Trophoblast cell (in vitro differentiated cells and primary cell): ENCODE results near the gene GALNT4.

Experiments
- DNase-seq, 2 donors: peaks; one replicate each; pipeline ENCODE4 v3.0.0-alpha.2; 2016
- H2AFZ ChIP-seq: 2 replicates; pipeline ENCODE4 v1.6.1; 2013; ENCODE audit warnings: low read length, moderate library complexity, mild to moderate bottlenecking; ENCODE audit not compliant: insufficient read depth, poor library complexity
- H2AK5ac ChIP-seq: 2 replicates; pipeline ENCODE4 v1.6.1; 2013; ENCODE audit warnings: mild to moderate bottlenecking, low read length
- H2BK120ac ChIP-seq: 2 replicates; pipeline ENCODE4 v1.6.1; 2013; ENCODE audit warnings: low read length, mild to moderate bottlenecking, moderate library complexity; ENCODE audit not compliant: insufficient read depth, poor library complexity
- H2BK12ac ChIP-seq: 2 replicates; pipeline ENCODE4 v1.6.1; 2013; ENCODE audit warnings: mild to moderate bottlenecking, low read length, moderate library complexity
- H2BK5ac ChIP-seq: 2 replicates; pipeline ENCODE4 v1.6.1; 2013; ENCODE audit warnings: low read length, low read depth, moderate library complexity, mild to moderate bottlenecking; ENCODE audit not compliant: poor library complexity
- H3K14ac ChIP-seq: 2 replicates; pipeline ENCODE4 v1.6.1; 2013; ENCODE audit warnings: mild to moderate bottlenecking, low read length
- H3K18ac ChIP-seq: 2 replicates; pipeline ENCODE4 v1.6.1; 2013; ENCODE audit warnings: mild to moderate bottlenecking, low read length
- H3K23ac ChIP-seq: 2 replicates; pipeline ENCODE4 v1.6.1; 2013; ENCODE audit warnings: low read length
- H3K27ac ChIP-seq: 2 replicates; pipeline ENCODE4 v1.5.1; 2013; ENCODE audit warnings: low read depth, mild to moderate bottlenecking, inconsistent platforms, low read length, moderate library complexity
- H3K27me3 ChIP-seq: 2 replicates; pipeline ENCODE4 v1.6.1; 2013; ENCODE audit warnings: inconsistent platforms, mild to moderate bottlenecking, low read length, moderate library complexity; ENCODE audit not compliant: insufficient read depth
- H3K36me3 ChIP-seq, 2 experiments: 1 replicate in 1 of 2; 2 replicates in 1 of 2; pipeline ENCODE4 v1.6.1; 2013; ENCODE audit warnings: low read length in 2 of 2, mild to moderate bottlenecking in 2 of 2, moderate library complexity in 1 of 2; ENCODE audit not compliant: insufficient read depth in 2 of 2, control insufficient read depth in 1 of 2
- H3K4ac ChIP-seq: 2 replicates; pipeline ENCODE4 v1.6.1; 2013; ENCODE audit warnings: low read depth, mild to moderate bottlenecking, low read length, moderate library complexity
- H3K4me1 ChIP-seq, 2 experiments: 1 replicate in 1 of 2; 2 replicates in 1 of 2; pipeline ENCODE4 v1.6.1; 2013; ENCODE audit warnings: low read length in 2 of 2, mild to moderate bottlenecking in 2 of 2, moderate library complexity in 1 of 2; ENCODE audit not compliant: insufficient read depth in 2 of 2, control insufficient read depth in 1 of 2
- H3K4me2 ChIP-seq: 2 replicates; pipeline ENCODE4 v1.6.1; 2013; ENCODE audit warnings: inconsistent platforms, mild to moderate bottlenecking, low read length, moderate library complexity
- H3K4me3 ChIP-seq: 2 replicates; pipeline ENCODE4 v1.5.1; 2013; ENCODE audit warnings: mild to moderate bottlenecking, low read depth, low read length, inconsistent platforms
- H3K79me1 ChIP-seq: one replicate; pipeline ENCODE4 v1.6.1; 2013; ENCODE audit warnings: low read length
- H3K79me2 ChIP-seq: 2 replicates; pipeline ENCODE4 v1.6.1; 2013; ENCODE audit warnings: low read length, mild to moderate bottlenecking; ENCODE audit not compliant: control insufficient read depth, insufficient read depth, poor library complexity
- H3K9ac ChIP-seq: 2 replicates; pipeline ENCODE4 v1.6.1; 2013; ENCODE audit warnings: mild to moderate bottlenecking, low read length
- H3K9me3 ChIP-seq: 2 replicates; pipeline ENCODE4 v1.6.1; 2013; ENCODE audit warnings: low read depth, mild to moderate bottlenecking, control low read depth, inconsistent platforms, low read length; ENCODE audit not compliant: insufficient read depth
- H4K12ac ChIP-seq: 2 replicates; pipeline ENCODE4 v1.6.1; 2013; ENCODE audit warnings: low read depth, mild to moderate bottlenecking, low read length, moderate library complexity
- H4K8ac ChIP-seq: 2 replicates; pipeline ENCODE4 v1.6.1; 2013; ENCODE audit warnings: low read depth, mild to moderate bottlenecking, low read length, moderate library complexity
- H4K91ac ChIP-seq: one replicate; pipeline ENCODE4 v1.6.1; 2013; ENCODE audit warnings: low read depth, mild to moderate bottlenecking, low read length, moderate library complexity
- WGBS: extraction: QIAGEN DNeasy Blood & Tissue Kit; methylation state at CpG from one replicate; pipeline ENCODE4 v1.1.7; 2013; ENCODE audit warnings: missing lambda C conversion rate; ENCODE audit not compliant: insufficient read length, insufficient coverage; ENCODE audit errors: extremely low coverage; 5-methylcytosine and 5-hydroxymethylcytosine counted together

GALNT4 gene

DNA sequence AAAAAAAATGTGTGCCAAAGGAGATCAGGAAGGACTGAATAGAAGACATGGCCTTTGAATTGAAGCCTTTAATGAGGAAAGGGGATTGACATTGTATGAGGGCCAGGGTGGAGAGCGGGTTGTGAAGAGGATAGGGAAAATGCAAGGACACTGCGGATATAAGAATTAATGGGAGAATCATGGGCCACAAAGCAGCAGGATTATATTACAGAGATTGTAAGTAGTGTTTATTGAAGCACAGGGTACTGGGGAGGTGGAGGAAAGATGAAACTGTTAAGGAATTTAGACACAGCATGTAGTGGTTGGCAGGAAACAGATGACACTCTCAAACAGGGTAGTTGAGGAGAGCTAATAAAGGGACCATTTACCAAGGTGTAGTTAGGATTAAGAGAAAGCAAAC is 17.6 kb upstream of the GALNT4 start:
- Histone ChIP-seq H4K91ac (no peak overlapping the region), H3K27me3 (no peaks in the 10 kb centered on the region), H3K9ac (no peak overlapping the region), H3K9me3 (no peaks in the 10 kb centered on the region), H3K79me1 (peaks cover 12% of the 10 kb centered on the region), H3K27ac (no peak overlapping the region), H2BK120ac (no peak overlapping the region), H3K23ac (no peak overlapping the region), H3K4me2 (no peak overlapping the region), H3K18ac (no peak overlapping the region), H2BK5ac (no peak overlapping the region), H3K14ac (no peak overlapping the region), H3K36me3 (no peaks in the 10 kb centered on the region), H4K8ac (no peak overlapping the region), H2BK12ac (peak overlapping the region; percentile 47), H3K79me2 (no peaks in the 10 kb centered on the region), H2AK5ac (no peak overlapping the region), H4K12ac (no peak overlapping the region), H2AFZ (no peak overlapping the region), H3K4ac (no peak overlapping the region), H3K4me3 (no peak overlapping the region), H3K4me1 (peaks cover 12 to 15% of the 10 kb centered on the region in 2 experiments)
- no peak for DNase-seq
- WGBS = no CpG with 5 or more reads among the region's 2 CpGs

GRCh38 chr12:89540586-89540985 is 16.0 kb upstream of the GALNT4 start:
- Histone ChIP-seq H3K27ac (no peak overlapping the region), H2AFZ (no peak overlapping the region), H2BK120ac (no peak overlapping the region), H3K4ac (no peak overlapping the region), H2BK5ac (no peak overlapping the region), H3K4me3 (no peak overlapping the region), H3K79me2 (no peaks in the 10 kb centered on the region), H3K9ac (no peak overlapping the region), H3K14ac (no peak overlapping the region), H4K8ac (no peak overlapping the region), H3K36me3 (no peaks in the 10 kb centered on the region), H3K27me3 (no peaks in the 10 kb centered on the region), H3K79me1 (peaks cover 12% of the 10 kb centered on the region), H3K23ac (no peak overlapping the region), H3K4me1 (peaks cover 12 to 15% of the 10 kb centered on the region in 2 experiments), H4K12ac (no peak overlapping the region), H3K18ac (no peak overlapping the region), H2AK5ac (no peak overlapping the region), H3K4me2 (no peak overlapping the region), H4K91ac (no peak overlapping the region), H3K9me3 (no peaks in the 10 kb centered on the region), H2BK12ac (no peak overlapping the region)
- no CpG with 5 or more reads among the region's 3 CpGs for WGBS
- no peak for DNase-seq

DNA sequence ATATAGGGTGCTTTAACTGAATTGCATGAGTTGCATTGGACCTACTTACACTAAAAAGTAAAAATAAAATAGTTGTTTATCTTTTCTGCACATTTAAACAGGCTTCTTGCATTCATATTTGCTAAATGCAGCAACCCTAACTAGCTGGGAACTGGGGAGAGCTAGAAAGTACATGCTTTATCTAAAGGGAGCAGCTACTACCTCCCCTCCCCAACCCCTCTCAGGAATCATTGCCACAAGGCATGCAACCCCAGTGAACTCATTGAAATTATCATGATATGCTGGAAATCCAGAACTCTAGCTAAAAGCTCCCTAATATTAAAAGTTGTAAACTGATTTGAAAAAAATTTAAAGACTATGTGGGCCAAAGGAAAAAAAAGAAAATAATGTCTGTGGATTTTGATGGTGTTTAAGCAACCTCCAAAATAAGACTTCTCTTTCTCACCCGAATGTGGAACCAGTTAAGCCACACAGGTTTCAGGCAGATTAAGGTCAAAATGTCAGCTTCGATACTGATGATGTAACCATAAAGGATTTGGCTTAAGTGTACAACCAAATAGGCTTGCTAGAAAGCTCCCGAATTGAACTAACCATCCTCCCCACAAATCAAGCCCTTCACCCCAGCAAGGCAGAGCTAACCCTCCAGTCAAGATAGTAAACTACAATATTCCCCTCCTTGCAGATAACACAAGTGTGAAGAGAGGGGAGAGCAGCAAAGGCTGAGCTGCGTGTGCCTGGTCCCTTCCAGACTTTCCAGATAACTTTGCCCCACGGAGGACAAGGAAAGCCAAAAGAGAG is 15.0 kb upstream of the GALNT4 start:
- Histone ChIP-seq H2BK12ac (no peak overlapping the region), H3K9me3 (no peaks in the 10 kb centered on the region), H3K4me1 (peaks cover 9 to 15% of the 10 kb centered on the region in 2 experiments), H4K12ac (no peak overlapping the region), H3K27me3 (no peaks in the 10 kb centered on the region), H3K4me3 (no peak overlapping the region), H3K4me2 (no peak overlapping the region), H2AK5ac (no peak overlapping the region), H3K79me1 (peaks cover 9% of the 10 kb centered on the region), H2BK5ac (no peak overlapping the region), H3K79me2 (no peaks in the 10 kb centered on the region), H3K4ac (no peak overlapping the region), H2AFZ (no peak overlapping the region), H3K36me3 (no peaks in the 10 kb centered on the region), H3K23ac (no peak overlapping the region), H3K18ac (no peak overlapping the region), H4K91ac (no peak overlapping the region), H2BK120ac (no peak overlapping the region), H3K9ac (no peak overlapping the region), H4K8ac (no peak overlapping the region), H3K27ac (no peak overlapping the region), H3K14ac (no peak overlapping the region)
- DNase-seq = no peak
- WGBS = no CpG with 5 or more reads among the region's 5 CpGs

- H3K4me1 ChIP-seq = peaks cover 6 to 12% of the 10 kb centered on the region in 2 experiments
- no peak overlapping the region for H2AK5ac ChIP-seq
- no peak overlapping the region for H2BK12ac ChIP-seq
- H3K79me2 ChIP-seq = no peaks in the 10 kb centered on the region
- H4K91ac ChIP-seq = no peak overlapping the region
- no peaks in the 10 kb centered on the region for H3K9me3 ChIP-seq
- no peak overlapping the region for H3K23ac ChIP-seq
- H2BK5ac ChIP-seq = no peak overlapping the region
- H3K27me3 ChIP-seq = no peaks in the 10 kb centered on the region
- no peak overlapping the region for H4K8ac ChIP-seq
- no peak overlapping the region for H3K18ac ChIP-seq
- H2BK120ac ChIP-seq = no peak overlapping the region
- no peak overlapping the region for H3K4me3 ChIP-seq
- no peak overlapping the region for H3K27ac ChIP-seq
- H3K4me2 ChIP-seq = no peak overlapping the region
- no peak overlapping the region for H3K4ac ChIP-seq
- peaks cover 7% of the 10 kb centered on the region for H3K79me1 ChIP-seq
- H3K36me3 ChIP-seq = no peaks in the 10 kb centered on the region
- no peak overlapping the region for H3K14ac ChIP-seq
- DNase-seq = no peak
- WGBS = no CpG with 5 or more reads among the region's 4 CpGs
- H4K12ac ChIP-seq = no peak overlapping the region
- H3K9ac ChIP-seq = no peak overlapping the region
- H2AFZ ChIP-seq = no peak overlapping the region
These were observed 14.3 kb upstream of the GALNT4 start for GRCh38 chr12:89538897-89539296.
